DOHH2 (cell line): ENCODE data around the gene CNTNAP2.
A peak's percentile ranks its signal among the peaks of the same experiment; 100 is the strongest.

Source experiments
- H3F3A ChIP-seq: fragments of 200-600 bp; sonication (generic), shearing (Covaris generic); 2 replicates; pipeline ENCODE4 v1.6.0; 2016; ENCODE audit warnings: antibody characterized with exemption, mild to moderate bottlenecking; ENCODE audit not compliant: control insufficient read depth, insufficient read depth
- H3K27ac ChIP-seq: fragments of 200-600 bp; sonication (generic); 2 replicates; pipeline ENCODE4 v1.5.1; 2014; ENCODE audit warnings: low read depth, mild to moderate bottlenecking, low read length, moderate library complexity
- H3K27me3 ChIP-seq: fragments of 200-600 bp; sonication (generic); 2 replicates; pipeline ENCODE4 v1.6.1; 2014; ENCODE audit warnings: mild to moderate bottlenecking, low read length, mixed read lengths; ENCODE audit not compliant: control insufficient read depth
- H3K36me3 ChIP-seq: fragments of 200-600 bp; sonication (generic); 2 replicates; pipeline ENCODE4 v1.6.1; 2014; ENCODE audit warnings: mild to moderate bottlenecking, low read length, moderate library complexity, mixed read lengths; ENCODE audit not compliant: control insufficient read depth
- H3K4me1 ChIP-seq: fragments of 200-600 bp; sonication (generic); 2 replicates; pipeline ENCODE4 v1.6.1; 2014; ENCODE audit warnings: mild to moderate bottlenecking, low read length, mixed read lengths; ENCODE audit not compliant: control insufficient read depth
- H3K4me2 ChIP-seq: fragments of 200-600 bp; sonication (generic); 2 replicates; pipeline ENCODE4 v1.6.0; 2014; ENCODE audit warnings: mild to moderate bottlenecking, low read length, moderate library complexity
- H3K4me3 ChIP-seq: fragments of 200-600 bp; sonication (generic); 2 replicates; pipeline ENCODE4 v1.5.1; 2014; ENCODE audit warnings: mild to moderate bottlenecking, low read length, mixed read lengths
- H3K79me2 ChIP-seq: fragments of 200-600 bp; sonication (generic); 2 replicates; pipeline ENCODE4 v1.6.1; 2014; ENCODE audit warnings: mild to moderate bottlenecking, low read length, mixed read lengths; ENCODE audit not compliant: control insufficient read depth
- H3K9me2 ChIP-seq: fragments of 200-600 bp; sonication (generic); replicated peaks from 2 replicates; pipeline ENCODE4 v1.6.1; 2014; ENCODE audit warnings: mild to moderate bottlenecking, low read length, mixed read lengths; ENCODE audit not compliant: control insufficient read depth
- H3K9me3 ChIP-seq: fragments of 200-600 bp; sonication (generic); 2 replicates; pipeline ENCODE4 v1.6.1; 2014; ENCODE audit warnings: antibody characterized with exemption, low read length, mixed read lengths; ENCODE audit not compliant: control insufficient read depth, insufficient read depth
- H4K20me1 ChIP-seq: fragments of 200-600 bp; sonication (generic); 2 replicates; pipeline ENCODE4 v1.6.0; 2014; ENCODE audit warnings: low read depth, mild to moderate bottlenecking, antibody characterized with exemption, low read length, moderate library complexity; ENCODE audit not compliant: control insufficient read depth, insufficient read depth
- CTCF ChIP-seq: fragments of 200-600 bp; sonication (generic); IDR thresholded peaks from one replicate; pipeline ENCODE4 v1.5.1; 2014; ENCODE audit warnings: antibody characterized with exemption, mild to moderate bottlenecking, low read depth, low read length; ENCODE audit not compliant: poor library complexity, severe bottlenecking
- EZH2phosphoT487 ChIP-seq: fragments of 200-600 bp; sonication (generic); IDR thresholded peaks from 2 replicates; pipeline ENCODE4 v1.6.1; 2017; ENCODE audit warnings: borderline replicate concordance, mild to moderate bottlenecking, antibody characterized with exemption, low read length, moderate library complexity, mixed read lengths

The CNTNAP2 gene

GRCh38 chr7:148142660-148143248 is 2026.2 kb downstream of the CNTNAP2 start:
- Histone ChIP-seq H3K27ac (no peak overlapping the region), H3K4me2 (no peak overlapping the region), H4K20me1 (no peaks in the 10 kb centered on the region), H3F3A (no peaks in the 10 kb centered on the region), H3K4me1 (no peaks in the 10 kb centered on the region), H3K79me2 (no peaks in the 10 kb centered on the region), H3K36me3 (no peaks in the 10 kb centered on the region), H3K9me3 (no peaks in the 10 kb centered on the region), H3K4me3 (no peak overlapping the region), H3K9me2 (no peaks in the 10 kb centered on the region), H3K27me3 (no peaks in the 10 kb centered on the region)
- TF ChIP-seq EZH2phosphoT487 (no peak), CTCF (peak; percentile 83)

GRCh38 chr7:148144827-148145226 is 2028.2 kb downstream of the CNTNAP2 start:
- Histone ChIP-seq H3K4me1 (no peaks in the 10 kb centered on the region), H4K20me1 (no peaks in the 10 kb centered on the region), H3K27me3 (no peaks in the 10 kb centered on the region), H3F3A (no peaks in the 10 kb centered on the region), H3K79me2 (no peaks in the 10 kb centered on the region), H3K9me2 (no peaks in the 10 kb centered on the region), H3K4me3 (no peak overlapping the region), H3K4me2 (no peak overlapping the region), H3K27ac (no peak overlapping the region), H3K36me3 (no peaks in the 10 kb centered on the region), H3K9me3 (no peaks in the 10 kb centered on the region)
- no peak for TF ChIP-seq EZH2phosphoT487
- TF ChIP-seq CTCF, result no peak

GRCh38 chr7:148146346-148146745 is 2029.7 kb downstream of the CNTNAP2 start:
- Histone ChIP-seq H3K9me2 (no peaks in the 10 kb centered on the region), H3K27me3 (no peaks in the 10 kb centered on the region), H3K4me2 (no peak overlapping the region), H3K79me2 (no peaks in the 10 kb centered on the region), H3K4me1 (no peaks in the 10 kb centered on the region), H3K36me3 (no peaks in the 10 kb centered on the region), H3F3A (no peaks in the 10 kb centered on the region), H3K9me3 (no peaks in the 10 kb centered on the region), H3K27ac (no peak overlapping the region), H3K4me3 (no peak overlapping the region), H4K20me1 (no peaks in the 10 kb centered on the region)
- TF ChIP-seq EZH2phosphoT487, result no peak
- no peak for TF ChIP-seq CTCF
